Activated CD4-positive, alpha-beta T cell treated with anti-CD3 and anti-CD28 coated beads, Interleukin-2, amount 10 ng/mL, durations not matched to agents 24 days and 14 days (primary cell): ENCODE data around the gene KIF4A. TPM values are rescaled to one million over a fixed set of nuclear protein-coding genes. Genes with fewer than 3 reads are reported as not detected.

Experiments
- DNase-seq: peaks from one replicate; pipeline ENCODE4 v3.0.0; 2022
- H3K27ac Mint-ChIP-seq: one replicate; pipeline ENCODE4 v1.8.0; 2022; ENCODE audit warnings: mild to moderate bottlenecking, mixed read lengths
- H3K27me3 Mint-ChIP-seq: one replicate; pipeline ENCODE4 v1.8.0; 2022; ENCODE audit warnings: mixed read lengths
- H3K36me3 Mint-ChIP-seq: one replicate; pipeline ENCODE4 v1.8.0; 2022; ENCODE audit warnings: low read depth, mild to moderate bottlenecking, mixed read lengths
- H3K4me1 Mint-ChIP-seq: one replicate; pipeline ENCODE4 v1.8.0; 2021; ENCODE audit warnings: mixed read lengths
- H3K4me3 Mint-ChIP-seq: one replicate; pipeline ENCODE4 v1.8.0; 2022; ENCODE audit warnings: mild to moderate bottlenecking, moderate library complexity, mixed read lengths
- H3K9me3 Mint-ChIP-seq: one replicate; pipeline ENCODE4 v1.8.0; 2021; ENCODE audit warnings: mixed read lengths
- intact Hi-C: fragments of 100-400 bp; cut with micrococcal nuclease; formaldehyde crosslinking; loops from one replicate; pipeline ENCODE4 v1.15.1; 2023
- total RNA-seq: library from RNA; stranded (reverse); gene quantifications from 2 replicates; pipeline ENCODE4 v1.2.3, GENCODE V29; 2022

The KIF4A gene
- total RNA-seq, 1 donor from 2014 or later: 19.4 TPM

GRCh38 chrX:70429759-70430158 is 139.9 kb downstream of the KIF4A start:
- H3K4me1 Mint-ChIP-seq: peaks cover 11% of the 10 kb centered on the region
- no peak overlapping the region for H3K27ac Mint-ChIP-seq
- no peaks in the 10 kb centered on the region for H3K9me3 Mint-ChIP-seq
- H3K36me3 Mint-ChIP-seq: no peaks in the 10 kb centered on the region
- intact Hi-C loops: loop anchor here (5.0 to 10.0 kb wide), 3 partner anchors 92 to 545 kb away; partner anchors contain the start of gene KIF4A
- no peak for DNase-seq
- no peak overlapping the region for H3K4me3 Mint-ChIP-seq
- no peaks in the 10 kb centered on the region for H3K27me3 Mint-ChIP-seq

- DNase-seq: no peak
- intact Hi-C loops: loop anchor here (5.0 to 10.0 kb wide), 3 partner anchors 96 to 542 kb away; partner anchors contain the start of gene KIF4A
- peak overlapping the region; percentile 93 for H3K4me3 Mint-ChIP-seq
- no peaks in the 10 kb centered on the region for H3K36me3 Mint-ChIP-seq
- peaks cover 23% of the 10 kb centered on the region for H3K4me1 Mint-ChIP-seq
- H3K9me3 Mint-ChIP-seq: no peaks in the 10 kb centered on the region
- peaks cover 6% of the 10 kb centered on the region for H3K27me3 Mint-ChIP-seq
- peak overlapping the region; percentile 95 for H3K27ac Mint-ChIP-seq
These were observed 143.3 kb downstream of the KIF4A start for GRCh38 chrX:70432936-70433847.

GRCh38 chrX:70433848-70434351 is 144.0 kb downstream of the KIF4A start:
- intact Hi-C loops: loop anchor here (1.0 to 10.0 kb wide), 6 partner anchors 18 to 541 kb away; partner anchors contain the start of genes IGBP1 and KIF4A
- peak; percentile 92 for DNase-seq
- H3K4me1 Mint-ChIP-seq: peaks cover 30% of the 10 kb centered on the region
- H3K4me3 Mint-ChIP-seq: peak overlapping the region; percentile 93
- peak overlapping the region; percentile 95 for H3K27ac Mint-ChIP-seq
- peaks cover 6% of the 10 kb centered on the region for H3K27me3 Mint-ChIP-seq
- no peaks in the 10 kb centered on the region for H3K9me3 Mint-ChIP-seq
- no peaks in the 10 kb centered on the region for H3K36me3 Mint-ChIP-seq

- Mint-ChIP-seq H3K4me1 (peaks cover 34% of the 10 kb centered on the region), H3K4me3 (peak overlapping the region; percentile 93), H3K27ac (peak overlapping the region; percentile 95), H3K36me3 (no peaks in the 10 kb centered on the region), H3K27me3 (peaks cover 8% of the 10 kb centered on the region), H3K9me3 (no peaks in the 10 kb centered on the region)
- DNase-seq: peak; percentile 85
- intact Hi-C loops: loop anchor here (1.0 to 10.0 kb wide), 6 partner anchors 18 to 540 kb away; partner anchors contain the start of genes IGBP1 and KIF4A
These were observed 144.5 kb downstream of the KIF4A start for GRCh38 chrX:70434352-70434866.

- no peaks in the 10 kb centered on the region for H3K9me3 Mint-ChIP-seq
- peak; percentile 62 for DNase-seq
- H3K4me3 Mint-ChIP-seq: peak overlapping the region; percentile 84
- peaks cover 34% of the 10 kb centered on the region for H3K4me1 Mint-ChIP-seq
- peak overlapping the region; percentile 71 for H3K27ac Mint-ChIP-seq
- intact Hi-C loops: loop anchor here (1.0 to 10.0 kb wide), 6 partner anchors 17 to 540 kb away; partner anchors contain the start of genes IGBP1 and KIF4A
- peaks cover 9% of the 10 kb centered on the region for H3K27me3 Mint-ChIP-seq
- no peaks in the 10 kb centered on the region for H3K36me3 Mint-ChIP-seq
These were observed 145.1 kb downstream of the KIF4A start for GRCh38 chrX:70434914-70435586.

GRCh38 chrX:70436343-70436742 is 146.4 kb downstream of the KIF4A start:
- Mint-ChIP-seq H3K27ac (peak overlapping the region; percentile 58), H3K4me3 (no peak overlapping the region), H3K27me3 (peaks cover 18% of the 10 kb centered on the region), H3K36me3 (no peaks in the 10 kb centered on the region), H3K4me1 (peaks cover 34% of the 10 kb centered on the region), H3K9me3 (no peaks in the 10 kb centered on the region)
- DNase-seq: peak; percentile 58
- intact Hi-C loops: loop anchor here (10.0 kb wide), 1 partner anchor 538 kb away; no protein-coding TSS in a partner anchor

DNA sequence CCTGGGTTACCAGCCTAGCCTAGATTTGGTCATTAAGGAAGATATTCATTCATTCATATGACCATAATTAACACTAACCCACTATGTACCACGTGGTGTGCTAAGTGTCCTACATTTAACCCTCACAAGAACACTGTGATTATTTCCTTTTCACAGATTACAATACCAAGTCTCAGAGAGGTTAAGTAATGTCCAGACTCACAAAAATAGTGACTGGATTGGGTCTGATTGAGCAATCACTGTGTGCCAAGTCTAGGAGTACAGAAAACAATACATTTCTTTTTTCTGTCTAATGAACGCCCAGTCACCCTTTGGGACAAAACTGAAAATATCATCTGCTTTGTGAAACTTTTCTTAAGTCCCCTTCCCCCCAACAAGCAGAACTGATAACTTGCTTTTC is 147.1 kb downstream of the KIF4A start:
- no peak overlapping the region for H3K27ac Mint-ChIP-seq
- intact Hi-C loops: loop anchor here (10.0 kb wide), 1 partner anchor 538 kb away; no protein-coding TSS in a partner anchor
- no peak overlapping the region for H3K4me3 Mint-ChIP-seq
- no peaks in the 10 kb centered on the region for H3K36me3 Mint-ChIP-seq
- H3K9me3 Mint-ChIP-seq: no peaks in the 10 kb centered on the region
- H3K27me3 Mint-ChIP-seq: peaks cover 24% of the 10 kb centered on the region
- DNase-seq: no peak
- H3K4me1 Mint-ChIP-seq: peaks cover 34% of the 10 kb centered on the region

DNA sequence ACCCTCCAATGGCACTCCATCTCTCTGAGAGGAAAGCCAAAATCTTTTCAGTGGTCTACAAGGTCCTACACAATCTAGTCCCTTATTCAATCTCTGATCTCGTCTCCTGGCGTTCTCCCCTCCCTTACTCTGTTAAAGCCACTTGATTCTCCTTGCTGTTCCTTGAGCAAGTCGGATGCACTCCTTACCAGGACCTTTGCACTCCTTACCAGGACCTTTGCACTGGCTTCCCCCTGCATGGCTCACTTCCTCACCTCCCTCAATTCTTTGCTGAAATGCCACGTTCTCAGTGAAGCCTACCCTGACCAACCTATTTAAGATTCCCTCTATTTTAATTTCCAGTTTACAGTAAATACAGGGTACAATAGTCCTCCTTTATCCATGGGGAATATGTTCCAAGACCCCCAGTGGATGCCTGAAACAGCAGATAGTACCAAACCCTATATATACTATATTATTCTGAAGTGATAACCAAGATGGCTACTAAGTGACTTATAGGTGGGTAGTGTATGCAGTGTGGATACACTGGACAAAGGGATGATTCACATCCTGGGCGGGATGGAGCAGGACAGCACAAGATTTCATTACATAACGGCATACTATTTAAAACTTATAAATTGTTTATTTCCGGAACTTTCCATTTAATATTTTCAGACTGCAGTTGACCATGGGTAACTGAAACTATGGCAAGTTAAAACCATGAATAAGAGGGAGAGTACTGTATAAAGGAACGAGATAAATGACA is 148.2 kb downstream of the KIF4A start:
- no peak overlapping the region for H3K27ac Mint-ChIP-seq
- H3K4me1 Mint-ChIP-seq: peaks cover 33% of the 10 kb centered on the region
- no peaks in the 10 kb centered on the region for H3K36me3 Mint-ChIP-seq
- H3K4me3 Mint-ChIP-seq: no peak overlapping the region
- H3K27me3 Mint-ChIP-seq: peaks cover 35% of the 10 kb centered on the region
- no peak for DNase-seq
- intact Hi-C loops: loop anchor here (10.0 kb wide), 1 partner anchor 537 kb away; no protein-coding TSS in a partner anchor
- no peaks in the 10 kb centered on the region for H3K9me3 Mint-ChIP-seq

DNA sequence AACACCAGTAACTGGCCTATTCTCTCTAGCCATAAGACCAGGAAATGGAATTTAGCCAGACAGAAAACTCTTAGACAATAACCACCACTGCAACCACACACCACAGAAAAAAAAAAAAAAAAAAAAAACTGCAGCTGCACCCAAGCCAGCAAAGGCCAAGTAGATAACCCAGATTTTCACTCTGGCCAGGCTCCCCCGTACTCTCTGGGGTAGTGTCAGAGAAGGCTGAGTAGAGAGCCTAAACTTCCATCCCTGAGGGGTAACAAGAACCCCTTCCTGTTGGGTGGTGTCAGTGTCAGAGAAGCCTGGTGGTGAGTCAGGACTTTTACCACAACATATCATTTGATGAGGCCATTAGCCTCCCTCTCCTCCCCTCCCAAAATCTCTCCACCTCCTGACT is 149.1 kb downstream of the KIF4A start:
- Mint-ChIP-seq H3K4me3 (no peak overlapping the region), H3K27ac (peak overlapping the region; percentile 51), H3K36me3 (no peaks in the 10 kb centered on the region), H3K9me3 (no peaks in the 10 kb centered on the region), H3K27me3 (peaks cover 39% of the 10 kb centered on the region), H3K4me1 (peaks cover 25% of the 10 kb centered on the region)
- DNase-seq: peak; percentile 61
- intact Hi-C loops: loop anchor here (10.0 kb wide), 1 partner anchor 536 kb away; no protein-coding TSS in a partner anchor

GRCh38 chrX:70442224-70442623 is 152.3 kb downstream of the KIF4A start:
- Mint-ChIP-seq H3K36me3 (no peaks in the 10 kb centered on the region), H3K27me3 (peaks cover 60% of the 10 kb centered on the region), H3K27ac (no peak overlapping the region), H3K4me1 (peaks cover 20% of the 10 kb centered on the region), H3K9me3 (no peaks in the 10 kb centered on the region), H3K4me3 (no peak overlapping the region)
- intact Hi-C loops: no loop called here
- DNase-seq: no peak

DNA sequence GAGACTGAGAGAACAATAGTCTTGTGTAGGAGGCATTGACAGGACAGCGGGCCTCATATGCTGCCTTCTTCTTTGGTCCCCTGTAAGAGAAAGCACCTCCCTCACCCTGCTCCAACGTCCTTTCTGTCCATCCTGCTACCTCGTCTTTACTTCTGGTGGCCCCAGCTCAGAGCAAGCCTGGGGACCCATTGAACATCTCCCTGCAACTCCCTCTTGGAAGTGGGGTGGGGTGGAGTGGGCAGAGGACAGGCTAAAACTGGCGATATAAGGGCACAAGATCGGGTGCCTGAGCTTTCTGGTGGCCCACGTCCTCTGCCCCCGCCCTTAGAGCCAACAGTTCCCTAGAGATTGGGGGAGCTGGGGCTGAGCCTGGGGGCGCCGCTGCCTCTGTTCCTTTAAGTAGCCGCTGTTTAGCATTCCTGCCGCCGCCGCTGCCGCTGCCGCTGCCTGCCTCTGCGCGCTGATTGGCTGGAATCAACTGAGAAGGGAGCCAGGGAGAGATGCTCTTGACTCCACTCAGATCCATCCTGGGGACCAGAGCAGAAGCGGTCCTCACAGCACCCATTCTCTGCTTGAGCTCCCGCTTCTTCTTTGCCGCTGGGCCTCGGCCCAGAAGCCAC is 154.5 kb downstream of the KIF4A start, which contains the start of gene DLG3:
Gene DLG3, plus strand, starts transcription at position 510 of the 620 bp plus-strand sequence. CDS start 367 bp downstream, outside the sequence.
- Mint-ChIP-seq H3K9me3 (no peaks in the 10 kb centered on the region), H3K36me3 (no peaks in the 10 kb centered on the region), H3K27me3 (peaks cover 54% of the 10 kb centered on the region), H3K4me3 (peak within 1 kb of the TSS; percentile 58), H3K4me1 (peaks cover 4% of the 10 kb centered on the region), H3K27ac (no peak within 1 kb of the TSS)
- DNase-seq: peak; percentile 69
- intact Hi-C loops: no loop called here

- H3K4me3 Mint-ChIP-seq: peak overlapping the region; percentile 58
- peaks cover 4% of the 10 kb centered on the region for H3K4me1 Mint-ChIP-seq
- intact Hi-C loops: no loop called here
- H3K9me3 Mint-ChIP-seq: no peaks in the 10 kb centered on the region
- DNase-seq: no peak
- H3K36me3 Mint-ChIP-seq: no peaks in the 10 kb centered on the region
- no peak overlapping the region for H3K27ac Mint-ChIP-seq
- H3K27me3 Mint-ChIP-seq: peaks cover 53% of the 10 kb centered on the region
These were observed 155.2 kb downstream of the KIF4A start for GRCh38 chrX:70444946-70445656.
